GM18502 (cell line): ENCODE measurements around the gene SMARCAL1.

ENCODE experiments used
- ATAC-seq: cut with Tn5 transposase; IDR thresholded peaks from one replicate; pipeline ENCODE4 v1.9.1; 2021; ENCODE audit warnings: mild to moderate bottlenecking; ENCODE audit not compliant: unreplicated experiment, poor library complexity

The SMARCAL1 gene

GRCh38 chr2:216467845-216468244 lies 55.6 kb downstream of the SMARCAL1 start:
- ATAC-seq = no peak

DNA sequence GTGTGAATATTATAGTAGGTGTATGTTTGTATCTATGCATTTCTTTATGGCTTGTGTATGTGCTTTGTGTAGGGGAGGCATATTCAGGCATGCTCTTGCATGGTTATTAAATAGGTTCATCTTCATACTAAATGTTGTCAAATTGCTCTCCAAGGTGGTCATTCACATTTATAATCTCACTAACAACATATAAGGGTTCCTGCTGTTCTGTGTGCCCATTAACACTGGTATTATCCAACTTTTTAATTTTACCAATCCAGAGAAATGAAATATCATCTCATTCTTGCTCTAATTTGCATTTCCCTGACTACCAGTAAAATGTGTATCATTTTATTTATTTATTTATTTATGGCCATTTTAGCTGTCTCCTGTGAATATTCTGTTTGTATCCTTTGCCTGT lies 57.4 kb downstream of the SMARCAL1 start:
- no peak for ATAC-seq

DNA sequence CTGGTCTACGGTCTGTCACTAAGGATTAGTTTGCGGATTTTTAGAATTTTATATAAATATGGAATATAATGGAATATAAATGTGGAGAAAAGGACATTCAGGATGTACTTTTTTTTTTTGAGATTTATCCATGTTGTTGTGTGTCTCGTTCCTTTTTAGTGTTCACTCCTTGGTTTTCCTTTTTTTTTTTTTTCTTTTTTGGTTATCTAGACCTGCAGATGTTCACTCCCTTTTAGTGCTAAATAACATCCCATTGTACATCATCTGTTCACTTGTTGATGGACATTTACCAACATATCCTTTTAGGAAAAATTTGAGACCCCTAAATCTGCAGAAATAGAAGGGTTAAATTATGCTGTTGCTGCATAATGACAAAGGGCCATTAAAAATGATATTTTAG lies 60.9 kb downstream of the SMARCAL1 start:
- ATAC-seq = no peak

- peak; percentile 73 for ATAC-seq
Measured at GRCh38 chr2:216474925-216475670, 62.8 kb downstream of the SMARCAL1 start.

- no peak for ATAC-seq
Measured at GRCh38 chr2:216475767-216476166, 63.5 kb downstream of the SMARCAL1 start.

DNA sequence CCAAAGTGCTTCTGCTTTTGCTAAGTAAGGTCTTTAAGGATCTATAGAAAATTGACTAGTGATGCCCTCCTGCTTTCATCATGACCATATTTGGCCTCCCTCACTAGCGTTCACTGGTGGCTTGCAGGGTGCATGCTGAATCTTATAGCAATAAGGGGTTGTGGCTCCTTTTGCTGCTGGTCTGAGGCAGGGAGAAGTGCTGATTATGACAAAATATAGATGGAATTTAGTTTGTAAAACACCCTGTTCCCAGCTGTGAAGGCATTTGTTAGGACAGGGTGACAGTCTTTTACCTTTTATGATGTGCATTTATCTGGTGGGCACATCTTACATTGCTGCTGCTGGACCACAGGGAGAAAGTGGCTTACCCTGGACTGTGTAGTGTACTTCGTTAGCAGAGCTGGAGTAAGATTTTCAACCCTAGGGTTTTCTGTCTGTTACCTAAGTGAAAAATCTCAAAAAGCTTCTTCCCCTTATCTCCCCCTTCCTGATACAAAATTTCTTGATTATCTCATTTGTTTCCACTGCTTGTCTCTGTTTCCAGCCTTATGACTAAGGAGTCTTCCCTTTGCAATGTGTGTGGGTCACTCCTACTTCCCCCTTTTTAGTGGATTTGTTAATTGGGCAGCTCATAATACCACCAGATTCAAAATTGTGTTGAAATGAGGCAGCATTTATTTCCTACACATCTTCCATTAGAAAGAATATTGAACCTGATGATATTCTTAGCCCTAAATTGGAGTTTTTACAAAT lies 65.2 kb downstream of the SMARCAL1 start:
- ATAC-seq = no peak

DNA sequence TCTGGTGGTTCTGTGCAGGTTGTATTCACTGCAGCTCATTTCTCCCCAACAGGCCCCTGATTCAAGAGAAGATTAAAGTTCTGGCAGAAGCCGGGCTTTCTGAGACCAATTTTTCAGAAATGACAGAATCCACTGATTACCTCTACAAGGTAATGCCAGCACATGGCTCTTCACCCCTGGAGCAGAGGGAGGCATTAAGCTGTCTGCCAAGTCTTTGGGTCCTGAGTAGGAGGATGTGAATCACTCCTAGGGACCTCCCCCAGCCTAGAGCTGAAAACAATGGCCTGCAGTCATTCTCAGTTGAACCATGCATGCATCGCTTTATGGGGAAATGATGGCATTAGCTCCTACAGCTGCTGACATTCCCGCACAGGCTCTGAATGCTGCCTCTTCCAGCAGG lies 65.9 kb downstream of the SMARCAL1 start:
- ATAC-seq = no peak

DNA sequence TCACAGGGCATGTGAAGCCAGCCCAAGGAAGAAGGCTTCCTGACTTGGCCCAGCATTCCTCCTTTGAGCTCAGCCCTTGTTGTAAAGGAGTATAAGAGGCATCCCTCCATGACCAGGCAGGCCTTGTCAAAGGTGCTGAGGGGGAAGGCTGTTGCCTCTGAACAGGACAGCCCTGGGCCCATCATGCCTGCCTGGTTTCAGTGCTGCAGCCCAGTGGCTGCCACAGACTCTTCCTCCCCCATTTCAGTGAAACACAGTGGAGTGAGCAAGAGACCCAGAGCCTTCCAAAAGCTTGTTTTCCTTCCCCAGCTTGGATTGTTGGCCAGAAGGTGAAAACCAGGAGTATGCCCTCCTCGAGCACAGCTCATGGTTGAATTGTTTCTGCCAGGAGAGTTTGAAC lies 66.5 kb downstream of the SMARCAL1 start:
- no peak for ATAC-seq

DNA sequence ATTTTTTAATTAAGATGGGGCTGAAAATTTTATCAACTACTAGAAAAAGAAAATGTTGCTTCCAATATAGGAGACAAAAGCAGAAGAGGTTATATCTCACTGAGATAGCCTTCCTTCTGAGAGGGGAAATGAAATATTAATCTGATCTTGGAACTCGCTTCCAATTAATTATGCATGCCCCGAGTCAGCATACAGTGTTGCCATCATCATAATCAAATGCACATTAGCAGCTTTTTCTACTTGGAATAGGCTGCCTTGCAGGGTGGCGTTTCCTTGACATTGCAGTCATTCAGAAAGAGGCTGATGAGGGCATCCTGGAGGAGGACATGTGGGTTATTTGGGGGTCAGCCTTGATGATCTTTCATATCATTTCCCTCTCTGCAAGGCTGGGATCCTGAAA lies 67.9 kb downstream of the SMARCAL1 start:
- no peak for ATAC-seq

DNA sequence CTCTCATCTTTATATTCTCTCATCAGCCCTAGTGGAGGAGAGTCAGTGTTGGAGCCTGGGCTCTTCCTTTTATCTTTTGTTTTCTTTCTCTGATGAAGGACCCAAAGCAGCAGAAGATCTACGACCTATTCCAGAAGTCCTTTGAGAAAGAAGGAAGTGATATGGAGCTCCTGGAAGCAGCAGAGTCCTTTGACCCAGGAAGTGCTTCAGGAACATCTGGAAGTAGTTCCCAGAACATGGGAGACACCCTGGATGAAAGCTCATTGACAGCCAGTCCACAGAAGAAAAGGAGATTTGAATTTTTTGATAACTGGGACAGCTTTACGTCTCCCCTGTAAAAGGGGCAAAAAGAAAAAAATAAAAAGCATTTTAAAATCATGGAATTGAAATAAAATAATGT lies 70.4 kb downstream of the SMARCAL1 start:
- no peak for ATAC-seq

- no peak for ATAC-seq
Measured at GRCh38 chr2:216485237-216485636, 73.0 kb downstream of the SMARCAL1 start.

DNA sequence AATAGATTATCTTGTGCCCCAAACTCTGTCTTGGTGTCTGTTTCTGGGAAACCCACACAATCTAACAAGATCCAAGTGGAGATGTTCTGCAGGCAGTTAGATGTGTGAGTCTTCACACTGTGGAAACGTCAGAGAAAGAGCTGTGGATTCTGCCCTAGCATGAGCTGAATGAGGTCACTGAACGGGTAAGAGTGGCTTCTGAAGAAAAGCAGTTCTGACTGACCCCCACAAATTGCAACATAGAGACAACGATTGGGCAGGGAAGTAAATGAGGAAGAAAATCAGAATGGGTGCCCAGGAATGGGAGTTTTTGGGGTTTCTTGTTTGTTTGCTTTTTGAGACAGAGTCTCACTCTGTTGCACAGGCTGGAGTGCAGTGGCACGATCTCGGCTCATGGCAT lies 73.5 kb downstream of the SMARCAL1 start:
- no peak for ATAC-seq

DNA sequence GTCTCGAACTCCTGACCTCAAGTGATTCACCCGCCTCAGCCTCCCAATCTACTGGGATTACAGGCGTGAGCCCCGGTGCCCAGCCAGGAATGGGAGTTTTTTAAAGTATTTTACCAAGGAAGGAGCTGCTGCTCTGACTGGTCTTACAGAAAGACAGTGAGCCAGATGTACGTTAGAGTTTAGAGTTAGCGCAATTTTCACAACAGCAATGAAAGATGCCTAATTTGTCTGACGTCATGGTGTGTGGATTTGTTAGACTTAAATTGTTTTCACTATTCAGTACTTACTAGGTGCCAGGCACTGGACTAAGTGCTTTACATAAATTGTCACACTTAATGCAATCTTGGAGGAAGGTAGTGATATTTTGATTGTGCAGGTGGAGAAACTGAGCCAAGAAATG lies 74.0 kb downstream of the SMARCAL1 start:
- no peak for ATAC-seq

DNA sequence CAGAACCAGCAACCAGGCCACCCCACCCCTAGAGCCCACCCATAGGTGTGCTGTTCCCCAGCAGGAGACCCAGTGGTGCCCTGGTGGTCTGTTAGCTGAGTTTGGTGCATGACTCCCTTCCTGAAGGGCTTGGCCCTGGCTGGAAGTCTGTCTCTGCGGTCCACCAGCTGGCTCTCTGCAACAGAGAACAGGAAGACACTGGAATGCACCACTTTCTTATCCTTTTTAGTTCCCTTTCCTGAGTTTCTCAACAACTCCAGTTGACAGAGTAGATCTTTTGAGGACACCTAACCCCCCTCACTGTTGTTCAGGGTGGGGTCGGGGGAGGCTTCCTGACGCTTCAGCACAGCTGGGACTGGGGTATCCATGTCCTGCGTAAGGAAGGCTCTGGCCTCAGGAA lies 74.4 kb downstream of the SMARCAL1 start:
- ATAC-seq = no peak

- ATAC-seq = no peak
Measured at GRCh38 chr2:216490061-216490460, 77.8 kb downstream of the SMARCAL1 start.

DNA sequence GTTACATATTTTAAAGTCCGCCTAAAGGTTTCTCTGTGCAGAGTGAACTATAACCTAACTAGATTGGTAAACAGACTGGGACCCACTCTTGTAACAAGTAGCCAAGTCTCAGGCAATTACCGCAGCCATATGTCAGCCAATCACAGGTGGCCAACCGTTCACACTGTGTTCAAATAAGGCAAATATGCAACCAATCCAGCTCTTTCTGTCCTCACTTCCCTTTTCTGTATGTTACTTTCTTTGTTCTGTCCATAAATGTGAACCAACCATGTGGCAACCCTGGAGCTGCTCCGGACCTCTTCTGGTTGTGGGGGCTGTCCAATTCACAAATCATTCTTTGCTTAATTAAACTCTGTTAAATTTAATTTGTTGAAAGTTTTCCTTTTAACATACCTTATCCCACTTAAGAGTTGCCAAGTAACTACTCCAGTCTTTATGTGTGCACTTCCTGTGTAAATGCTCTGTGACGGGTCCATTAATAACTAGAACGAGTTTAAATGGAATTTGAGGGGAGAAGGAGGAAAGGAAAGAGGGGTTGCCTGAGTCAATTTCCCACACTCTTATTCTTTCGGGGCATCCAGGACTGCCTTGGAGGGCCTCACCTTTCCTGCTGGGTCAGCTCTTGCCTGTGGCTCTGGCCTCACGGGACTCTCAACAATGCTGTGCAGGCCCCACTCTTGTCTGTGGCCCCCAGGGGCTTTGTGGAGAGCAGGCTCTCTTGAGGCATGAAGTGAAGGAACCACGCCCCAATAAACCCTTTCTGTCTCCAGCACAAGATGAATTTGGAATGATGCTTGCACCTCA lies 79.7 kb downstream of the SMARCAL1 start:
- ATAC-seq = peak; percentile 92

- ATAC-seq = no peak
Measured at GRCh38 chr2:216492597-216493333, 80.5 kb downstream of the SMARCAL1 start.

- ATAC-seq = no peak
Measured at GRCh38 chr2:216493334-216493685, 81.0 kb downstream of the SMARCAL1 start.

DNA sequence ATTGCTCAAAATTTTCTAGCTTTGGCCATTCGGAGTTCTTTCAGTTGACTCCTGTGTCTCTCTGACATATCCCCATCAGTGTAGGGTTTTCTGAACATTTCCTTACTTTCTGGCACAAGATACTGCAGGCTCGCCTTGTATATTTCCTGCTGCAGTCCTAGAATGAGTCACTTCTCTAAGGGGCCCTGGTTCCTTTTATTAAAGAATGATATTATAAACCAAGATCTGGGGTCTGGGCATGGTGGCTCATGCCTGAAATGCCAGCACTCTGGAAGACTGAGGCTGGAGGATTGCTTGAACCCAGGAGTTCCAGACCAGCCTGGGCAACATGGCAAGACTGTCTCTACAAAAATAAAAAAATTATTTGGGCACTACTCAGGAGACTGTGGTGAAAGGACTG lies 83.4 kb downstream of the SMARCAL1 start:
- ATAC-seq = peak; percentile 20

GRCh38 chr2:216497382-216498069 lies 85.2 kb downstream of the SMARCAL1 start:
- no peak for ATAC-seq
